WTC11 (cell line): ENCODE measurements around the gene CTNNBIP1. TPM values are rescaled to one million over a fixed set of nuclear protein-coding genes. Genes with fewer than 3 reads are reported as not detected.

Experiments used
- ATAC-seq: fragments of 200-7000 bp; cut with Tn5 transposase; 2 replicates; pipeline ENCODE4 v1.10.0; 2021; ENCODE audit warnings: mild to moderate bottlenecking, moderate library complexity
- CTCF ChIA-PET: fragments of 300-600 bp; sonication (Branson Sonifier 250); formaldehyde crosslinking; loops from one replicate; lab custom pipeline; 2021; ENCODE audit warnings: antibody characterized with exemption; lab: Charles Lee
- POLR2A ChIA-PET: fragments of 350-600 bp; sonication (Branson Sonifier 250); formaldehyde crosslinking; loops from one replicate; lab custom pipeline; 2021; ENCODE audit warnings: antibody characterized with exemption; lab: Charles Lee
- DNase-seq: peaks from one replicate; pipeline ENCODE4 v3.0.0; 2021; ENCODE audit warnings: low spot score
- H3K27ac Mint-ChIP-seq: 2 replicates; pipeline ENCODE4 v1.8.0; 2021; ENCODE audit warnings: mixed read lengths
- H3K27me3 Mint-ChIP-seq: 2 replicates; pipeline ENCODE4 v1.8.0; 2021; ENCODE audit warnings: low read depth, mild to moderate bottlenecking, moderate library complexity, mixed read lengths
- H3K36me3 Mint-ChIP-seq: 2 replicates; pipeline ENCODE4 v1.8.0; 2021; ENCODE audit warnings: mixed read lengths
- H3K4me1 Mint-ChIP-seq: 2 replicates; pipeline ENCODE4 v1.8.0; 2022; ENCODE audit warnings: mixed read lengths
- H3K4me3 Mint-ChIP-seq: 2 replicates; pipeline ENCODE4 v1.8.0; 2021; ENCODE audit warnings: mild to moderate bottlenecking, moderate library complexity, mixed read lengths
- H3K9me3 Mint-ChIP-seq: 2 replicates; pipeline ENCODE4 v1.8.0; 2021; ENCODE audit warnings: mixed read lengths
- CREM ChIP-seq: sonication (generic); formaldehyde crosslinking; IDR thresholded peaks from 2 replicates; pipeline ENCODE4 v1.8.1; 2022; ENCODE audit warnings: mild to moderate bottlenecking, missing genetic modification reagents, moderate library complexity
- ELF4 ChIP-seq: sonication (generic); formaldehyde crosslinking; IDR thresholded peaks from 2 replicates; pipeline ENCODE4 v1.8.1; 2022; ENCODE audit warnings: low read depth, mild to moderate bottlenecking, moderate library complexity, missing genetic modification reagents
- GTF2I ChIP-seq: fragments of 250-450 bp; sonication (Bioruptor Pico); conservative IDR thresholded peaks from 2 replicates; pipeline ENCODE4 v1.4.0; 2021; ENCODE audit warnings: mild to moderate bottlenecking
- HMGA2 ChIP-seq: fragments of 250-450 bp; sonication (Bioruptor Pico); IDR thresholded peaks from 2 replicates; pipeline ENCODE4 v1.4.0; 2021; ENCODE audit warnings: mild to moderate bottlenecking, moderate library complexity
- JAZF1 ChIP-seq: fragments of 250-450 bp; sonication (Bioruptor Pico); IDR thresholded peaks from 2 replicates; pipeline ENCODE4 v1.9.0; 2021; ENCODE audit warnings: moderate library complexity, mild to moderate bottlenecking, inconsistent platforms
- KAT7 ChIP-seq: sonication (generic); formaldehyde crosslinking; IDR thresholded peaks from 2 replicates; pipeline ENCODE4 v1.8.1; 2023; ENCODE audit warnings: missing genetic modification reagents, mild to moderate bottlenecking, borderline replicate concordance
- MYBL2 ChIP-seq: sonication (generic); formaldehyde crosslinking; IDR thresholded peaks from 2 replicates; pipeline ENCODE4 v1.8.1; 2023; ENCODE audit warnings: mild to moderate bottlenecking, moderate library complexity, missing genetic modification reagents
- OVOL2 ChIP-seq: fragments of 250-450 bp; sonication (Bioruptor Pico); IDR thresholded peaks from 2 replicates; pipeline ENCODE4 v1.9.0; 2021; ENCODE audit warnings: mild to moderate bottlenecking, borderline replicate concordance
- SMAD3 ChIP-seq: sonication (generic); formaldehyde crosslinking; IDR thresholded peaks from 2 replicates; pipeline ENCODE4 v1.8.0; 2022; ENCODE audit warnings: missing genetic modification reagents, mild to moderate bottlenecking, borderline replicate concordance
- SP1 ChIP-seq: sonication (generic); formaldehyde crosslinking; conservative IDR thresholded peaks from 2 replicates; pipeline ENCODE4 v1.8.1; 2022; ENCODE audit warnings: missing genetic modification reagents
- ZNF423 ChIP-seq: fragments of 250-450 bp; sonication (Bioruptor Pico); IDR thresholded peaks from 2 replicates; pipeline ENCODE4 v2.1.2; 2022; ENCODE audit warnings: mild to moderate bottlenecking, moderate library complexity
- ZNF671 ChIP-seq: fragments of 250-450 bp; sonication (Bioruptor Pico); IDR thresholded peaks from 2 replicates; pipeline ENCODE4 v1.8.0; 2021; ENCODE audit warnings: mild to moderate bottlenecking
- total RNA-seq: library from RNA; stranded (reverse); gene quantifications from 3 replicates; pipeline ENCODE4 v1.2.3, GENCODE V29; 2021
- TF ChIP-seq, protein P1 (sequence below): sonication (generic); formaldehyde crosslinking; IDR thresholded peaks from 2 replicates; pipeline ENCODE4 v1.8.1; 2023; ENCODE audit warnings: mild to moderate bottlenecking, missing genetic modification reagents
- TF ChIP-seq, protein P2 (sequence below): fragments of 200-600 bp; IDR thresholded peaks from 2 replicates; pipeline ENCODE4 v1.8.0; 2022; ENCODE audit warnings: antibody characterized with exemption
- TF ChIP-seq, protein P3 (sequence below): fragments of 250-450 bp; sonication (Bioruptor Pico); IDR thresholded peaks from 2 replicates; pipeline ENCODE4 v1.9.0; 2021; ENCODE audit warnings: mild to moderate bottlenecking
- TF ChIP-seq, protein P4 (sequence below): sonication (generic); formaldehyde crosslinking; IDR thresholded peaks from 2 replicates; pipeline ENCODE4 v1.8.0; 2022; ENCODE audit warnings: mild to moderate bottlenecking, missing genetic modification reagents
- TF ChIP-seq, protein P5 (sequence below): sonication (generic); formaldehyde crosslinking; IDR thresholded peaks from 2 replicates; pipeline ENCODE4 v1.8.1; 2023; ENCODE audit warnings: mild to moderate bottlenecking, missing genetic modification reagents
- TF ChIP-seq, protein P6 (sequence below): fragments of 250-450 bp; sonication (Bioruptor Pico); IDR thresholded peaks from 2 replicates; pipeline ENCODE4 v2.1.2; 2022; ENCODE audit warnings: mild to moderate bottlenecking, moderate library complexity
- TF ChIP-seq, protein P7 (sequence below): sonication (generic); formaldehyde crosslinking; IDR thresholded peaks from 2 replicates; pipeline ENCODE4 v1.8.0; 2023; ENCODE audit warnings: missing genetic modification reagents

CTNNBIP1 gene
- total RNA-seq, 1 experiment from 2014 or later = 58.2 TPM

DNA sequence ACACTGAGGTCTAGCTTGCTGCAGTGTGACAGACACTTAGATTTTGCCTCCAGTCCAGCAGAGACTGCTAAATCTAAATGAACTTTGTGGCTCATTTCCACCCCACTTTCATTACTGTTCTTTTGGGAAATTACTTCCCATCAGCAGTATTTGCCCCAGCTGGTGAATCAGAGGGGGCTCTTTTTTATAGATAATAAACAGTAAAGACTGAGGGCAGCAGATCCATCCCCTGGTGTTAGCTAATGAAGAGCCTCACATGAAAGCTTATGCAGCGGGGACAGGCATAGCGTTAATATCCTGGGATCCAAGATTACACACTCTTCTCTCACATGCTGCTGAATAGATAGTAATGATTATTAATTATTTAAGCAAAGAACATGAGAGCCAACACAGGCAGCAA is 6.4 kb upstream of the CTNNBIP1 start:
- ATAC-seq (no peak), DNase-seq (no peak)
- Mint-ChIP-seq H3K27ac (no peak overlapping the region), H3K36me3 (no peaks in the 10 kb centered on the region), H3K9me3 (no peaks in the 10 kb centered on the region), H3K4me3 (no peak overlapping the region), H3K27me3 (no peaks in the 10 kb centered on the region), H3K4me1 (peaks cover 16% of the 10 kb centered on the region)
- TF ChIP-seq, protein P1, sequence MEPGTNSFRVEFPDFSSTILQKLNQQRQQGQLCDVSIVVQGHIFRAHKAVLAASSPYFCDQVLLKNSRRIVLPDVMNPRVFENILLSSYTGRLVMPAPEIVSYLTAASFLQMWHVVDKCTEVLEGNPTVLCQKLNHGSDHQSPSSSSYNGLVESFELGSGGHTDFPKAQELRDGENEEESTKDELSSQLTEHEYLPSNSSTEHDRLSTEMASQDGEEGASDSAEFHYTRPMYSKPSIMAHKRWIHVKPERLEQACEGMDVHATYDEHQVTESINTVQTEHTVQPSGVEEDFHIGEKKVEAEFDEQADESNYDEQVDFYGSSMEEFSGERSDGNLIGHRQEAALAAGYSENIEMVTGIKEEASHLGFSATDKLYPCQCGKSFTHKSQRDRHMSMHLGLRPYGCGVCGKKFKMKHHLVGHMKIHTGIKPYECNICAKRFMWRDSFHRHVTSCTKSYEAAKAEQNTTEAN (CRISPR knock-in tag) = no peak
- TF ChIP-seq GTF2I (CRISPR knock-in tag) = no peak
- TF ChIP-seq, protein P2, sequence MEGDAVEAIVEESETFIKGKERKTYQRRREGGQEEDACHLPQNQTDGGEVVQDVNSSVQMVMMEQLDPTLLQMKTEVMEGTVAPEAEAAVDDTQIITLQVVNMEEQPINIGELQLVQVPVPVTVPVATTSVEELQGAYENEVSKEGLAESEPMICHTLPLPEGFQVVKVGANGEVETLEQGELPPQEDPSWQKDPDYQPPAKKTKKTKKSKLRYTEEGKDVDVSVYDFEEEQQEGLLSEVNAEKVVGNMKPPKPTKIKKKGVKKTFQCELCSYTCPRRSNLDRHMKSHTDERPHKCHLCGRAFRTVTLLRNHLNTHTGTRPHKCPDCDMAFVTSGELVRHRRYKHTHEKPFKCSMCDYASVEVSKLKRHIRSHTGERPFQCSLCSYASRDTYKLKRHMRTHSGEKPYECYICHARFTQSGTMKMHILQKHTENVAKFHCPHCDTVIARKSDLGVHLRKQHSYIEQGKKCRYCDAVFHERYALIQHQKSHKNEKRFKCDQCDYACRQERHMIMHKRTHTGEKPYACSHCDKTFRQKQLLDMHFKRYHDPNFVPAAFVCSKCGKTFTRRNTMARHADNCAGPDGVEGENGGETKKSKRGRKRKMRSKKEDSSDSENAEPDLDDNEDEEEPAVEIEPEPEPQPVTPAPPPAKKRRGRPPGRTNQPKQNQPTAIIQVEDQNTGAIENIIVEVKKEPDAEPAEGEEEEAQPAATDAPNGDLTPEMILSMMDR = no peak
- no peak for TF ChIP-seq ZNF423
- TF ChIP-seq, protein P3, sequence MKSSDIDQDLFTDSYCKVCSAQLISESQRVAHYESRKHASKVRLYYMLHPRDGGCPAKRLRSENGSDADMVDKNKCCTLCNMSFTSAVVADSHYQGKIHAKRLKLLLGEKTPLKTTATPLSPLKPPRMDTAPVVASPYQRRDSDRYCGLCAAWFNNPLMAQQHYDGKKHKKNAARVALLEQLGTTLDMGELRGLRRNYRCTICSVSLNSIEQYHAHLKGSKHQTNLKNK (CRISPR knock-in tag) = no peak
- no peak for TF ChIP-seq SMAD3 (CRISPR knock-in tag)
- TF ChIP-seq, protein P4, sequence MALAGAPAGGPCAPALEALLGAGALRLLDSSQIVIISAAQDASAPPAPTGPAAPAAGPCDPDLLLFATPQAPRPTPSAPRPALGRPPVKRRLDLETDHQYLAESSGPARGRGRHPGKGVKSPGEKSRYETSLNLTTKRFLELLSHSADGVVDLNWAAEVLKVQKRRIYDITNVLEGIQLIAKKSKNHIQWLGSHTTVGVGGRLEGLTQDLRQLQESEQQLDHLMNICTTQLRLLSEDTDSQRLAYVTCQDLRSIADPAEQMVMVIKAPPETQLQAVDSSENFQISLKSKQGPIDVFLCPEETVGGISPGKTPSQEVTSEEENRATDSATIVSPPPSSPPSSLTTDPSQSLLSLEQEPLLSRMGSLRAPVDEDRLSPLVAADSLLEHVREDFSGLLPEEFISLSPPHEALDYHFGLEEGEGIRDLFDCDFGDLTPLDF (CRISPR knock-in tag) = no peak
- TF ChIP-seq ZNF671 (CRISPR knock-in tag) = no peak
- TF ChIP-seq, protein P5, sequence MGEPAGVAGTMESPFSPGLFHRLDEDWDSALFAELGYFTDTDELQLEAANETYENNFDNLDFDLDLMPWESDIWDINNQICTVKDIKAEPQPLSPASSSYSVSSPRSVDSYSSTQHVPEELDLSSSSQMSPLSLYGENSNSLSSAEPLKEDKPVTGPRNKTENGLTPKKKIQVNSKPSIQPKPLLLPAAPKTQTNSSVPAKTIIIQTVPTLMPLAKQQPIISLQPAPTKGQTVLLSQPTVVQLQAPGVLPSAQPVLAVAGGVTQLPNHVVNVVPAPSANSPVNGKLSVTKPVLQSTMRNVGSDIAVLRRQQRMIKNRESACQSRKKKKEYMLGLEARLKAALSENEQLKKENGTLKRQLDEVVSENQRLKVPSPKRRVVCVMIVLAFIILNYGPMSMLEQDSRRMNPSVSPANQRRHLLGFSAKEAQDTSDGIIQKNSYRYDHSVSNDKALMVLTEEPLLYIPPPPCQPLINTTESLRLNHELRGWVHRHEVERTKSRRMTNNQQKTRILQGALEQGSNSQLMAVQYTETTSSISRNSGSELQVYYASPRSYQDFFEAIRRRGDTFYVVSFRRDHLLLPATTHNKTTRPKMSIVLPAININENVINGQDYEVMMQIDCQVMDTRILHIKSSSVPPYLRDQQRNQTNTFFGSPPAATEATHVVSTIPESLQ (CRISPR knock-in tag) = no peak
- TF ChIP-seq MYBL2 (CRISPR knock-in tag) = no peak
- TF ChIP-seq KAT7 (CRISPR knock-in tag) = no peak
- TF ChIP-seq, protein P6, sequence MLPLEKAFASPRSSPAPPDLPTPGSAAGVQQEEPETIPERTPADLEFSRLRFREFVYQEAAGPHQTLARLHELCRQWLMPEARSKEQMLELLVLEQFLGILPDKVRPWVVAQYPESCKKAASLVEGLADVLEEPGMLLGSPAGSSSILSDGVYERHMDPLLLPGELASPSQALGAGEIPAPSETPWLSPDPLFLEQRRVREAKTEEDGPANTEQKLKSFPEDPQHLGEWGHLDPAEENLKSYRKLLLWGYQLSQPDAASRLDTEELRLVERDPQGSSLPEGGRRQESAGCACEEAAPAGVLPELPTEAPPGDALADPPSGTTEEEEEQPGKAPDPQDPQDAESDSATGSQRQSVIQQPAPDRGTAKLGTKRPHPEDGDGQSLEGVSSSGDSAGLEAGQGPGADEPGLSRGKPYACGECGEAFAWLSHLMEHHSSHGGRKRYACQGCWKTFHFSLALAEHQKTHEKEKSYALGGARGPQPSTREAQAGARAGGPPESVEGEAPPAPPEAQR = no peak
- TF ChIP-seq, protein P7, sequence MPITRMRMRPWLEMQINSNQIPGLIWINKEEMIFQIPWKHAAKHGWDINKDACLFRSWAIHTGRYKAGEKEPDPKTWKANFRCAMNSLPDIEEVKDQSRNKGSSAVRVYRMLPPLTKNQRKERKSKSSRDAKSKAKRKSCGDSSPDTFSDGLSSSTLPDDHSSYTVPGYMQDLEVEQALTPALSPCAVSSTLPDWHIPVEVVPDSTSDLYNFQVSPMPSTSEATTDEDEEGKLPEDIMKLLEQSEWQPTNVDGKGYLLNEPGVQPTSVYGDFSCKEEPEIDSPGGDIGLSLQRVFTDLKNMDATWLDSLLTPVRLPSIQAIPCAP (CRISPR knock-in tag) = no peak
- TF ChIP-seq CREM (CRISPR knock-in tag) = no peak
- TF ChIP-seq SP1 (CRISPR knock-in tag) = no peak
- no peak for TF ChIP-seq OVOL2 (CRISPR knock-in tag)
- no peak for TF ChIP-seq ELF4 (CRISPR knock-in tag)
- TF ChIP-seq HMGA2 (CRISPR knock-in tag) = no peak
- no peak for TF ChIP-seq JAZF1
- ChIA-PET POLR2A (interaction anchor here (0.6 kb wide), 1 partner anchor 27 kb away, joined by 3 read pairs; the partner anchor contains the start of genes LZIC and NMNAT1), CTCF (interaction anchor here (0.7 to 1.1 kb wide), 6 partner anchors 8 to 49 kb away, joined by 3 to 5 read pairs (median 4); partner anchors contain the start of genes LZIC and NMNAT1)
